Activated CD8-positive, alpha-beta memory T cell treated with anti-CD3 and anti-CD28 coated beads, Interleukin-2, amount 50 U/mL, for 48 hours (primary cell): Measurements from ENCODE around the gene RAB40B.

Experiments used
- DNase-seq: peaks from one replicate; pipeline ENCODE4 v3.0.0-alpha.2; 2020

The RAB40B gene

GRCh38 chr17:82645516-82645915, 53.0 kb downstream of the RAB40B start:
- no peak for DNase-seq

- DNase-seq, result no peak
Observed at GRCh38 chr17:82644148-82644547, 54.4 kb downstream of the RAB40B start.

- no peak for DNase-seq
Observed at GRCh38 chr17:82642022-82642421, 56.5 kb downstream of the RAB40B start.

GRCh38 chr17:82640036-82640435, 58.5 kb downstream of the RAB40B start:
- no peak for DNase-seq

GRCh38 chr17:82639628-82640027, 58.9 kb downstream of the RAB40B start:
- no peak for DNase-seq

- DNase-seq, result no peak
Observed at GRCh38 chr17:82638183-82638773, 60.2 kb downstream of the RAB40B start.

GRCh38 chr17:82636626-82637598, 61.6 kb downstream of the RAB40B start:
- no peak for DNase-seq

GRCh38 chr17:82633343-82633742, 65.2 kb downstream of the RAB40B start:
- no peak for DNase-seq

- no peak for DNase-seq
Observed at GRCh38 chr17:82632451-82632850, 66.0 kb downstream of the RAB40B start.

- DNase-seq, result no peak
Observed at GRCh38 chr17:82631544-82631943, 67.0 kb downstream of the RAB40B start.

- DNase-seq, result no peak
Observed at GRCh38 chr17:82630212-82630611, 68.3 kb downstream of the RAB40B start.

- no peak for DNase-seq
Observed at GRCh38 chr17:82629748-82630147, 68.8 kb downstream of the RAB40B start.

GRCh38 chr17:82627405-82627804, 71.1 kb downstream of the RAB40B start:
- no peak for DNase-seq

GRCh38 chr17:82623707-82624106, 74.8 kb downstream of the RAB40B start:
- no peak for DNase-seq

- no peak for DNase-seq
Observed at GRCh38 chr17:82619641-82620040, 78.9 kb downstream of the RAB40B start.

- DNase-seq, result no peak
Observed at GRCh38 chr17:82619211-82619610, 79.3 kb downstream of the RAB40B start.

- DNase-seq, result no peak
Observed at GRCh38 chr17:82616021-82616711, 82.3 kb downstream of the RAB40B start.

GRCh38 chr17:82615084-82616020, 83.1 kb downstream of the RAB40B start:
- no peak for DNase-seq

GRCh38 chr17:82614095-82614631, 84.3 kb downstream of the RAB40B start:
- no peak for DNase-seq

GRCh38 chr17:82613283-82614094, 85.0 kb downstream of the RAB40B start:
- DNase-seq, result no peak
